IMR-90 (cell line): ENCODE results near the gene RGL1. TPM values are rescaled to one million over a fixed set of nuclear protein-coding genes. Genes with fewer than 3 reads are reported as not detected.

Source experiments
- ATAC-seq: fragments of 200-7000 bp; cut with Tn5 transposase; 2 replicates; pipeline ENCODE4 v1.9.1; 2020; ENCODE audit warnings: low read depth, mild to moderate bottlenecking, moderate library complexity
- BruUV-seq: library from RNA; stranded (reverse); fragments of 400-500 nt; replicated peaks from 2 replicates; lab custom pipeline; 2021; lab: Mats Ljungman, UMichigan
- CTCF ChIA-PET: fragments of 300-600 bp; formaldehyde crosslinking; extraction: SDS; loops from one replicate; lab custom pipeline; 2021; ENCODE audit warnings: antibody characterized with exemption; lab: Yijun Ruan, JAX
- POLR2A ChIA-PET: fragments of 300-600 bp; sonication (Branson Sonifier 250); formaldehyde crosslinking; loops from one replicate; lab custom pipeline; 2022; ENCODE audit warnings: antibody characterized with exemption; ENCODE audit not compliant: unreplicated experiment; lab: Charles Lee
- DNase-seq: peaks from one replicate; pipeline ENCODE4 v3.0.0; 2013
- H2AFZ ChIP-seq: replicated peaks from 2 replicates; pipeline ENCODE3; 2013; ENCODE audit warnings: low read length, mild to moderate bottlenecking; ENCODE audit not compliant: poor library complexity
- H2AK5ac ChIP-seq: 2 replicates; pipeline ENCODE4 v1.6.1; 2013; ENCODE audit warnings: low read depth, low read length, inconsistent platforms
- H2AK9ac ChIP-seq: replicated peaks from 2 replicates; pipeline ENCODE3; 2013; ENCODE audit warnings: mild to moderate bottlenecking, low read depth, low read length, moderate library complexity; ENCODE audit not compliant: poor library complexity
- H2BK120ac ChIP-seq: 2 replicates; pipeline ENCODE4 v1.6.1; 2013; ENCODE audit warnings: low read depth, low read length, inconsistent platforms
- H2BK15ac ChIP-seq: 3 replicates; pipeline ENCODE4 v1.6.1; 2013; ENCODE audit warnings: low read depth, low read length, inconsistent platforms
- H2BK20ac ChIP-seq: 2 replicates; pipeline ENCODE4 v1.6.1; 2013; ENCODE audit warnings: low read depth, mild to moderate bottlenecking, inconsistent platforms, low read length, moderate library complexity
- H2BK5ac ChIP-seq: 2 replicates; pipeline ENCODE4 v1.6.1; 2013; ENCODE audit warnings: mild to moderate bottlenecking, low read depth, low read length, inconsistent platforms; ENCODE audit not compliant: poor library complexity, severe bottlenecking
- H3K14ac ChIP-seq: replicated peaks from 2 replicates; pipeline ENCODE4 v1.6.1; 2013; ENCODE audit warnings: low read depth, low read length, inconsistent platforms
- H3K18ac ChIP-seq: 2 replicates; pipeline ENCODE4 v1.6.1; 2013; ENCODE audit warnings: low read depth, low read length, control low read depth
- H3K23ac ChIP-seq: 2 replicates; pipeline ENCODE4 v1.6.1; 2013; ENCODE audit warnings: low read depth, low read length, inconsistent platforms
- H3K27ac ChIP-seq: 2 replicates; pipeline ENCODE4 v1.5.1; 2013; ENCODE audit warnings: mild to moderate bottlenecking, control low read depth, low read length; ENCODE audit not compliant: insufficient read depth
- H3K27me3 ChIP-seq: 2 replicates; pipeline ENCODE4 v1.6.1; 2013; ENCODE audit warnings: low read length; ENCODE audit not compliant: control insufficient read depth, insufficient read depth
- H3K36me3 ChIP-seq: 2 replicates; pipeline ENCODE4 v1.6.1; 2013; ENCODE audit warnings: low read length, mixed read lengths; ENCODE audit not compliant: control insufficient read depth, insufficient read depth
- H3K4ac ChIP-seq: 2 replicates; pipeline ENCODE4 v1.6.1; 2013; ENCODE audit warnings: low read depth, low read length, inconsistent platforms
- H3K4me1 ChIP-seq: 2 replicates; pipeline ENCODE4 v1.6.1; 2013; ENCODE audit warnings: low read length, mixed read lengths; ENCODE audit not compliant: control insufficient read depth, insufficient read depth
- H3K4me2 ChIP-seq: 2 replicates; pipeline ENCODE4 v1.6.1; 2013; ENCODE audit warnings: low read depth, mild to moderate bottlenecking, control low read depth, low read length, moderate library complexity
- H3K4me3 ChIP-seq: 2 replicates; pipeline ENCODE4 v1.5.1; 2013; ENCODE audit warnings: low read depth, mild to moderate bottlenecking, control low read depth, low read length, moderate library complexity; ENCODE audit not compliant: insufficient read depth
- H3K56ac ChIP-seq: 2 replicates; pipeline ENCODE4 v1.6.1; 2013; ENCODE audit warnings: low read length, inconsistent platforms; ENCODE audit not compliant: insufficient read depth; ENCODE audit errors: extremely low read depth
- H3K79me1 ChIP-seq, 2 experiments: 2 replicates each; pipeline ENCODE4 v1.6.1; 2013; ENCODE audit warnings: low read length in 2 of 2, inconsistent platforms in 1 of 2, low read depth in 1 of 2
- H3K9ac ChIP-seq: 2 replicates; pipeline ENCODE4 v1.6.1; 2013; ENCODE audit warnings: low read depth, low read length, control low read depth
- H3K9me1 ChIP-seq: 2 replicates; pipeline ENCODE4 v1.6.1; 2013; ENCODE audit warnings: low read length, inconsistent platforms; ENCODE audit not compliant: insufficient read depth
- H3K9me3 ChIP-seq: 2 replicates; pipeline ENCODE4 v1.6.1; 2013; ENCODE audit warnings: low read length; ENCODE audit not compliant: control insufficient read depth, insufficient read depth
- H4K20me1 ChIP-seq: 2 replicates; pipeline ENCODE4 v1.6.1; 2013; ENCODE audit warnings: low read length, inconsistent platforms; ENCODE audit not compliant: insufficient read depth
- H4K5ac ChIP-seq: 2 replicates; pipeline ENCODE4 v1.6.1; 2013; ENCODE audit warnings: mild to moderate bottlenecking, low read depth, low read length, control low read depth
- H4K8ac ChIP-seq, 2 experiments: 2 replicates each; pipeline ENCODE4 v1.6.1; 2013; ENCODE audit warnings: low read depth in 2 of 2, low read length in 2 of 2, control low read depth in 1 of 2, inconsistent platforms in 1 of 2
- H4K91ac ChIP-seq: 2 replicates; pipeline ENCODE4 v1.6.1; 2013; ENCODE audit warnings: low read depth, low read length, inconsistent platforms; ENCODE audit not compliant: insufficient read depth
- BHLHE40 ChIP-seq: fragments of 150-350 bp; IDR thresholded peaks from 2 replicates; pipeline ENCODE4 v1.6.1; 2016; ENCODE audit warnings: mild to moderate bottlenecking, low read depth, low read length
- CHD1 ChIP-seq: IDR thresholded peaks from 2 replicates; pipeline ENCODE4 v1.6.1; 2012; ENCODE audit warnings: low read depth, low read length, improper control_type of control experiment
- FOS ChIP-seq: fragments of 150-350 bp; IDR thresholded peaks from 2 replicates; pipeline ENCODE4 v1.6.1; 2016; ENCODE audit warnings: low read depth, low read length
- MAZ ChIP-seq: IDR thresholded peaks from 2 replicates; pipeline ENCODE4 v1.6.1; 2012; ENCODE audit warnings: low read depth, mild to moderate bottlenecking, low read length, improper control_type of control experiment, moderate library complexity, borderline replicate concordance
- MXI1 ChIP-seq: IDR thresholded peaks from 2 replicates; pipeline ENCODE4 v1.6.1; 2012; ENCODE audit warnings: low read depth, mild to moderate bottlenecking, low read length, moderate library complexity, borderline replicate concordance
- POLR2A ChIP-seq: IDR thresholded peaks from 2 replicates; pipeline ENCODE4 v1.6.1; 2012; ENCODE audit warnings: mild to moderate bottlenecking, low read depth, low read length
- RAD21 ChIP-seq: IDR thresholded peaks from 2 replicates; pipeline ENCODE4 v1.6.1; 2012; ENCODE audit warnings: low read length, improper control_type of control experiment
- RFX5 ChIP-seq: IDR thresholded peaks from 2 replicates; pipeline ENCODE4 v1.8.0; 2012; ENCODE audit warnings: low read depth, mild to moderate bottlenecking, low read length, moderate library complexity
- WGBS, 2 experiments: methylation state at CpG; one replicate each; pipeline versions ENCODE4 v1.1.5 to v1.1.7; 2013; ENCODE audit warnings: missing lambda C conversion rate in 2 of 2; ENCODE audit not compliant: insufficient read length in 1 of 2; ENCODE audit errors: extremely low coverage in 2 of 2; 5-methylcytosine and 5-hydroxymethylcytosine counted together
- dilution Hi-C: fragments of 300-500 bp; cut with HindIII; formaldehyde crosslinking; loops from one replicate; pipeline ENCODE4 v1.14.3; 2018; ENCODE audit warnings: low sequenced_read_pairs; ENCODE audit not compliant: unreplicated experiment
- in situ Hi-C: fragments of 300-500 bp; cut with MboI; formaldehyde crosslinking; loops from 3 replicates; pipeline ENCODE4 v1.14.3; 2019; ENCODE audit warnings: low sequenced_read_pairs, inconsistent platforms, mixed read lengths
- intact Hi-C: fragments of 100-400 bp; cut with micrococcal nuclease; formaldehyde crosslinking; loops from 2 replicates; pipeline ENCODE4 v1.10.0; 2022
- polyA plus RNA-seq, 3 experiments: library from polyadenylated mRNA; depleted of rRNA; stranded (reverse); fragments of >200 nt; gene quantifications; 2 replicates each; pipeline ENCODE4 v1.2.3, GENCODE V29; 2012; ENCODE audit warnings: low replicate concordance in 1 of 3
- total RNA-seq: library from RNA; depleted of rRNA; stranded (reverse); fragments of >200 nt; gene quantifications from 2 replicates; pipeline ENCODE4 v1.2.3, GENCODE V29; 2012
- TF ChIP-seq, protein P1 (sequence below): fragments of 150-350 bp; IDR thresholded peaks from 2 replicates; pipeline ENCODE4 v1.6.1; 2016; ENCODE audit warnings: low read depth, mild to moderate bottlenecking, low read length, moderate library complexity, borderline replicate concordance

RGL1 gene
- total and polyA plus RNA-seq, 2 of the 4 experiments (the other 2 are of a cell fraction), result 4.7 to 7.5 TPM

- DNase-seq (no peak), ATAC-seq (no peak)
- POLR2A ChIA-PET, result no interaction called here
- Histone ChIP-seq H3K9me3 (no peaks in the 10 kb centered on the region), H3K27ac (no peak overlapping the region), H3K4me3 (no peak overlapping the region), H3K9me1 (peaks cover 4% of the 10 kb centered on the region), H4K91ac (no peak overlapping the region; the same call in 1 of the 2 replicates), H4K5ac (no peak overlapping the region), H3K23ac (peak overlapping the region; percentile 50), H4K20me1 (no peaks in the 10 kb centered on the region; the same call in 1 of the 2 replicates), H3K4me2 (no peak overlapping the region), H2AFZ (no peak overlapping the region), H3K79me1 (peaks cover 0 to 3% of the 10 kb centered on the region in 2 experiments; a peak in 1 of 4 replicates), H3K4me1 (peaks cover 6% of the 10 kb centered on the region), H2AK5ac (no peak overlapping the region), H3K18ac (0 out of 2 replicates have a peak overlapping the region, but pooled peaks have one; percentile 2), H3K36me3 (peaks cover 1% of the 10 kb centered on the region; the same call in 1 of the 2 replicates), H2BK20ac (peak overlapping the region; percentile 28; the same call in 1 of the 2 replicates), H3K14ac (no peak overlapping the region), H2BK120ac (no peak overlapping the region), H3K56ac (no peak overlapping the region), H3K9ac (no peak overlapping the region), H2BK15ac (no peak overlapping the region), H3K4ac (no peak overlapping the region), H2BK5ac (no peak overlapping the region), H3K27me3 (no peaks in the 10 kb centered on the region), H4K8ac (no peak overlapping the region), H2AK9ac (no peak overlapping the region)
- in situ Hi-C loops, result no loop called here
- dilution Hi-C loops, result no loop called here
- WGBS, 2 experiments, result no CpG with 5 or more reads among the region's 4 CpGs
- intact Hi-C loops, result no loop called here
- BruUV-seq, result no TSS peak
- CTCF ChIA-PET, result no interaction called here
- no peak for TF ChIP-seq MAZ
- TF ChIP-seq, protein P1, sequence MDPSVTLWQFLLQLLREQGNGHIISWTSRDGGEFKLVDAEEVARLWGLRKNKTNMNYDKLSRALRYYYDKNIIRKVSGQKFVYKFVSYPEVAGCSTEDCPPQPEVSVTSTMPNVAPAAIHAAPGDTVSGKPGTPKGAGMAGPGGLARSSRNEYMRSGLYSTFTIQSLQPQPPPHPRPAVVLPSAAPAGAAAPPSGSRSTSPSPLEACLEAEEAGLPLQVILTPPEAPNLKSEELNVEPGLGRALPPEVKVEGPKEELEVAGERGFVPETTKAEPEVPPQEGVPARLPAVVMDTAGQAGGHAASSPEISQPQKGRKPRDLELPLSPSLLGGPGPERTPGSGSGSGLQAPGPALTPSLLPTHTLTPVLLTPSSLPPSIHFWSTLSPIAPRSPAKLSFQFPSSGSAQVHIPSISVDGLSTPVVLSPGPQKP, result no peak
- TF ChIP-seq MXI1, result no peak
- TF ChIP-seq RFX5, result no peak
- no peak for TF ChIP-seq FOS
- no peak for TF ChIP-seq POLR2A
- TF ChIP-seq BHLHE40, result no peak
- TF ChIP-seq CHD1, result no peak
- TF ChIP-seq RAD21, result no peak
Observed at GRCh38 chr1:183876309-183876708, 71.4 kb downstream of the RGL1 start.
